HepG2 (cell line): ENCODE results near the gene ZSWIM9. TPM values are rescaled to one million over a fixed set of nuclear protein-coding genes. Genes with fewer than 3 reads are reported as not detected.
A peak's percentile ranks its signal among the peaks of the same experiment; 100 is the strongest.

ENCODE experiments used
- CEBPB ChIP-seq: IDR thresholded peaks from 2 replicates; pipeline ENCODE4 v1.6.1; 2011; ENCODE audit warnings: low read depth, low read length, improper control_type of control experiment, borderline replicate concordance
- ETS1 ChIP-seq: sonication (generic); formaldehyde crosslinking; IDR thresholded peaks from 2 replicates; pipeline ENCODE4 v1.4.0; 2020; ENCODE audit warnings: missing genetic modification reagents
- HDAC1 ChIP-seq: sonication (generic); formaldehyde crosslinking; IDR thresholded peaks from 2 replicates; pipeline ENCODE4 v1.5.1; 2020; ENCODE audit warnings: mild to moderate bottlenecking, missing genetic modification reagents
- HNRNPLL ChIP-seq: fragments of 200-400 bp; formaldehyde crosslinking; IDR thresholded peaks from 2 replicates; pipeline ENCODE4 v1.6.1; 2017; ENCODE audit warnings: mild to moderate bottlenecking, low read depth, low read length; ENCODE audit not compliant: poor library complexity, severe bottlenecking
- REXO4 ChIP-seq: sonication (generic); formaldehyde crosslinking; IDR thresholded peaks from 2 replicates; pipeline ENCODE4 v1.8.0; 2022; ENCODE audit warnings: missing genetic modification reagents, mild to moderate bottlenecking, borderline replicate concordance
- SKI ChIP-seq: fragments of 450-650 bp; IDR thresholded peaks from one replicate; pipeline ENCODE4 v1.6.1; 2018; ENCODE audit warnings: mild to moderate bottlenecking; ENCODE audit not compliant: partially characterized antibody
- SOX13 ChIP-seq, 3 experiments: fragments of 450-650 bp in 1 of 3; sonication (generic) in 1 of 3; formaldehyde crosslinking in 1 of 3; IDR thresholded peaks in 2 of 3; conservative IDR thresholded peaks in 1 of 3; 2 replicates each; pipeline versions ENCODE4 v1.5.0 to v1.6.1; 2016 to 2020; ENCODE audit warnings: antibody characterized with exemption in 1 of 3, mild to moderate bottlenecking in 1 of 3, missing compliant biosample characterization in 1 of 3, missing genetic modification reagents in 1 of 3, moderate library complexity in 1 of 3
- SP5 ChIP-seq: IDR thresholded peaks from 2 replicates; pipeline ENCODE4 v1.6.1; 2016; ENCODE audit warnings: low read depth, borderline replicate concordance
- SUZ12 ChIP-seq: fragments of 150-350 bp; IDR thresholded peaks from 2 replicates; pipeline ENCODE4 v1.6.1; 2014; ENCODE audit warnings: low read depth, low read length
- ZBTB2 ChIP-seq: sonication (generic); formaldehyde crosslinking; IDR thresholded peaks from 2 replicates; pipeline ENCODE4 v1.8.0; 2022; ENCODE audit warnings: low read depth, missing genetic modification reagents
- ZBTB26 ChIP-seq: IDR thresholded peaks from 2 replicates; pipeline ENCODE4 v1.6.1; 2016; ENCODE audit warnings: missing compliant biosample characterization, missing genetic modification reagents, borderline replicate concordance
- ZBTB33 ChIP-seq: sonication (generic); formaldehyde crosslinking; IDR thresholded peaks from 2 replicates; pipeline ENCODE4 v1.4.0; 2020; ENCODE audit warnings: missing genetic modification reagents
- ZBTB7B ChIP-seq: sonication (generic); formaldehyde crosslinking; IDR thresholded peaks from 2 replicates; pipeline ENCODE4 v1.4.0; 2020; ENCODE audit warnings: missing genetic modification reagents
- ZNF143 ChIP-seq: sonication (generic); formaldehyde crosslinking; IDR thresholded peaks from 2 replicates; pipeline ENCODE4 v1.4.0; 2020; ENCODE audit warnings: missing genetic modification reagents
- ZNF274 ChIP-seq: sonication (generic); formaldehyde crosslinking; IDR thresholded peaks from 2 replicates; pipeline ENCODE4 v1.5.1; 2020; ENCODE audit warnings: mild to moderate bottlenecking, missing genetic modification reagents
- ZNF275 ChIP-seq: sonication (generic); formaldehyde crosslinking; IDR thresholded peaks from 2 replicates; pipeline ENCODE4 v1.8.0; 2022; ENCODE audit warnings: missing genetic modification reagents, mild to moderate bottlenecking, inconsistent platforms, borderline replicate concordance
- ZNF567 ChIP-seq: sonication (generic); formaldehyde crosslinking; IDR thresholded peaks from 2 replicates; pipeline ENCODE4 v1.8.1; 2023; ENCODE audit warnings: mild to moderate bottlenecking, missing genetic modification reagents, borderline replicate concordance
- ZNF7 ChIP-seq: IDR thresholded peaks from 2 replicates; pipeline ENCODE4 v1.6.1; 2016; ENCODE audit warnings: missing biosample characterization, missing genetic modification reagents
- polyA plus RNA-seq, 8 experiments: library from polyadenylated mRNA; depleted of rRNA in 3 of 8; stranded (reverse) in 7 of 8; unstranded in 1 of 8; fragments of >200 nt; fragmentation: Illumina TruSeq in 4 of 8; extraction: Trizol in 4 of 8; gene quantifications; 2 replicates each; pipeline versions ENCODE4 v1.2.1 to v1.2.3, GENCODE V29; 2011 to 2016; ENCODE audit warnings: low read depth in 4 of 8, missing spikeins in 1 of 8, mixed read lengths in 1 of 8; ENCODE audit not compliant: insufficient read depth in 1 of 8
- total RNA-seq, 5 experiments: library from RNA; depleted of rRNA; stranded (reverse); fragments of >200 nt; fragmentation: Illumina TruSeq; extraction: Trizol; gene quantifications; 2 replicates each; pipeline ENCODE4 v1.2.3, GENCODE V29; 2016; ENCODE audit warnings: low read depth in 1 of 5

The ZSWIM9 gene
- total and polyA plus RNA-seq, 2 of the 13 experiments (the other 11 are each of a cell fraction or from before 2014, with no cell fraction given), result 0.18 to 1.1 TPM

GRCh38 chr19:48169939-48170803 lies at the start of gene ZSWIM9, which contains the start of gene LIG1 (continued):
- peak; percentile 15; the same call in 1 of the 2 replicates for TF ChIP-seq ZBTB26 (CRISPR knock-in tag)
- peak; percentile 60 for TF ChIP-seq SUZ12
- peak; percentile 89 for TF ChIP-seq HNRNPLL
- peak; percentile 66; the same call in 1 of the 2 replicates for TF ChIP-seq ZNF275 (CRISPR knock-in tag)
- TF ChIP-seq SP5, result peak; percentile 83; the same call in 1 of the 2 replicates
- TF ChIP-seq ZNF7, result no peak
- no peak for TF ChIP-seq SOX13 (IDR thresholded peaks at IDR 0.05)
- TF ChIP-seq SOX13 (CRISPR knock-in tag; conservative IDR thresholded peaks at IDR 0.05 in 1 of 2, IDR thresholded peaks at IDR 0.05 in 1 of 2), result peak in 1 of 2 experiments; percentile 25; a peak in 1 of 4 replicates
- TF ChIP-seq ETS1, result no peak
- TF ChIP-seq HDAC1, result peak; percentile 95
- peak; percentile 80; the same call in 1 of the 2 replicates for TF ChIP-seq ZNF567 (CRISPR knock-in tag)
- TF ChIP-seq ZBTB7B, result no peak
- TF ChIP-seq CEBPB, result no peak
- TF ChIP-seq REXO4 (CRISPR knock-in tag), result 0 out of 2 replicates have a peak, but pooled peaks have one; percentile 66
- peak; percentile 10 for TF ChIP-seq SKI
- peak; percentile 90 for TF ChIP-seq ZNF143 (CRISPR knock-in tag)
- TF ChIP-seq ZBTB33, result no peak
- TF ChIP-seq ZBTB2 (CRISPR knock-in tag), result peak; percentile 63
- peak; percentile 85 for TF ChIP-seq ZNF274 (CRISPR knock-in tag)
